ENCODE results near the gene FOXP2.

Gene FOXP2

GRCh38 chr7:114670676-114671075 lies 256.1 kb downstream of the FOXP2 start:
- H3K4me3 ChIP-seq (ENCODE audit: low read depth, low read length), result no peak overlapping the region
- TF ChIP-seq, protein P1, sequence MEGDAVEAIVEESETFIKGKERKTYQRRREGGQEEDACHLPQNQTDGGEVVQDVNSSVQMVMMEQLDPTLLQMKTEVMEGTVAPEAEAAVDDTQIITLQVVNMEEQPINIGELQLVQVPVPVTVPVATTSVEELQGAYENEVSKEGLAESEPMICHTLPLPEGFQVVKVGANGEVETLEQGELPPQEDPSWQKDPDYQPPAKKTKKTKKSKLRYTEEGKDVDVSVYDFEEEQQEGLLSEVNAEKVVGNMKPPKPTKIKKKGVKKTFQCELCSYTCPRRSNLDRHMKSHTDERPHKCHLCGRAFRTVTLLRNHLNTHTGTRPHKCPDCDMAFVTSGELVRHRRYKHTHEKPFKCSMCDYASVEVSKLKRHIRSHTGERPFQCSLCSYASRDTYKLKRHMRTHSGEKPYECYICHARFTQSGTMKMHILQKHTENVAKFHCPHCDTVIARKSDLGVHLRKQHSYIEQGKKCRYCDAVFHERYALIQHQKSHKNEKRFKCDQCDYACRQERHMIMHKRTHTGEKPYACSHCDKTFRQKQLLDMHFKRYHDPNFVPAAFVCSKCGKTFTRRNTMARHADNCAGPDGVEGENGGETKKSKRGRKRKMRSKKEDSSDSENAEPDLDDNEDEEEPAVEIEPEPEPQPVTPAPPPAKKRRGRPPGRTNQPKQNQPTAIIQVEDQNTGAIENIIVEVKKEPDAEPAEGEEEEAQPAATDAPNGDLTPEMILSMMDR (IDR thresholded peaks at IDR 0.05; ENCODE audit: low read depth, low read length), result no peak

DNA sequence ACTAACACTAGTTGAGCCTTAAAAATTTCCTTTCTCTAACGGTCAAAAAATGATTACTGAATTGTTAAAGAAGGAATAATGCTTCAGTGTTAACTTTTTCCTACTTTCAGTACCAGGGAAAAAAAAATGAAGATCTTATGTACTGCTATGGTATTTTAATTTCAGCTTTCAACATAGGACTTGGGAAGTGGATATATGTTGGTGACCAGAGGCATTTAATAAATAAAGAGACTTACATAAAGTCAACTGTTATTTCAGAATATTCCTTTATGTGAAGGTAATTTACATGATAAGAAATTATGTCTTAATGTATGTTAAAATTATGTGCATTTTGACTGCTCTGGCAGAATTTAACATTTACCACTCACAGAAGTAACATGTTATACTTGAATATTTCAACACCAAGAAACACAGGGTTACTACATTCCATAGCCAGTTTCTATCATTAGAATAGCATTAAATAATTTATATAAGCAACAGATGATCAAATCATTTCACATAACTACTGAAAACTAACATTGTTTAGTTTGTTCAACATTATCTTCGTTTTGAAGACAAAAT lies 257.0 kb downstream of the FOXP2 start:
- H3K4me3 ChIP-seq (ENCODE audit: low read depth, low read length), result no peak overlapping the region
- TF ChIP-seq, protein P1 (IDR thresholded peaks at IDR 0.05; ENCODE audit: low read depth, low read length), result no peak

DNA sequence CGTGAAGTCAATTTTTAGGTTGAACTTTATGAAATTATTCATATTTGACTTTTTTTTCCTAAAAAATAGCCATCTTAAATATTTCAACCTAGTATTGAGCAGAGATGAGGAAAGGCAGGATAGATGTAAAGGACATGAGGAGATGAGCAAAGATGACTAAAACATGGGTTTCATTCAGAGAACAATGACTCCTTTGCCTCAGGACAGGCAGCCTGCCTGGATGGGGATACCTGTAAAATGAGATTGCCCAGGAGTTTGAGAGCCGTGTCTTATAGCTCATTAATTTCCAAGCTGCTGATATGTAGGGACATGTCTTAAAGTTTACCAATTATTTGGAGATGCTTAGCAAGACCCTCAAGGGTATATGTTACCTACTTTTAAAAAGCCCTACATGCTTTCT lies 263.5 kb downstream of the FOXP2 start:
- TF ChIP-seq, protein P1 (IDR thresholded peaks at IDR 0.05; ENCODE audit: low read depth, low read length), result no peak

DNA sequence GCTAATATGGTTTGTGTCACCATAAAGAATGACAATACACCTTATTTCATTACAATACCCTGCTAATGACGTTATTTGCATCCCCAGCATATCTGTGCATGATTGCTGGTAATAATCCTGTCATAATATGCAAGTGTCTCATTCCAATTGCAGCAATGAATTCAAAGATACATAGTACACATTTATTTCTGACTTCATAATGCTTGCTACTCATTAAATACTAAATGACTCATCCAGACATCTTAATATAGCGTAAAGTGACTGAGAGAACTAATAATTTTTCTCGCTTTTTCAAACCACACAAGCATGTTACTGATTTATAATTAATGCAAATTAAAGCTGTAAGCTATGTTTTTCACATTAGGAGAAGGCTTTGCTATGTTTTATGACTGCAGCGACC lies 272.6 kb downstream of the FOXP2 start:
- TF ChIP-seq, protein P1 (IDR thresholded peaks at IDR 0.05; ENCODE audit: low read depth, low read length), result no peak
- H3K4me3 ChIP-seq (ENCODE audit: low read depth, low read length), result no peak overlapping the region

More for the DNA sequence above, 263.5 kb downstream of the FOXP2 start:
- no peak overlapping the region for H3K4me3 ChIP-seq (ENCODE audit: low read depth, low read length)

- TF ChIP-seq, protein P1 (IDR thresholded peaks at IDR 0.05; ENCODE audit: low read depth, low read length), result no peak
- H3K4me3 ChIP-seq (ENCODE audit: low read depth, low read length), result no peak overlapping the region
Measured at GRCh38 chr7:114688443-114689055, 273.9 kb downstream of the FOXP2 start.

GRCh38 chr7:114689406-114689805 lies 274.8 kb downstream of the FOXP2 start:
- TF ChIP-seq, protein P1 (IDR thresholded peaks at IDR 0.05; ENCODE audit: low read depth, low read length), result no peak
- no peak overlapping the region for H3K4me3 ChIP-seq (ENCODE audit: low read depth, low read length)

DNA sequence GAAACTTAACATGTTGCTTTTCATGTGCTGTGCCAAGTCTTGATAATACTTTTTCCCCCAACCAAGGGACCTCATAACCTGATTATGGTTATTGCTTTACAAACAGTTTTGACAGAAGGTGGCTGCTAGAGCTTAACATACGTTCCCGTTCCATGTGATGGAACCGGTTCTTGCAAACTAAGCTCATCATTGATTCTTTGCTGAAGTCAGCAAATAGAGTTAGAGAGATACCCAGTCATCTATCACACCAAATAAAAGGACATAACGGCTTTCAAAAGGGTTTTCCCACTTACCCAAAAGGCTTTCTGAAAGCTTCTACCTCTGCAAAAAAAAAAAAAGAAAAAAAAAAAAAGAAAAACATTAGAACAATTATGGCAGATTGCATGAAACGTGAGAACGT lies 277.0 kb downstream of the FOXP2 start:
- H3K4me3 ChIP-seq (ENCODE audit: low read depth, low read length), result no peak overlapping the region
- TF ChIP-seq, protein P1 (IDR thresholded peaks at IDR 0.05; ENCODE audit: low read depth, low read length), result no peak
